Activated naive CD4-positive, alpha-beta T cell treated with anti-CD3 and anti-CD28 coated beads, Interleukin-2, amount 50 U/mL, for 16 hours (primary cell): ENCODE results near the gene TFAP2E.

Experiments used
- DNase-seq: peaks from one replicate; pipeline ENCODE4 v3.0.0-alpha.2; 2020

Gene TFAP2E

GRCh38 chr1:35599411-35599810 lies 26.3 kb downstream of the TFAP2E start:
- DNase-seq = no peak

- DNase-seq = no peak
Measured at GRCh38 chr1:35600593-35600992, 27.5 kb downstream of the TFAP2E start.

GRCh38 chr1:35603468-35603867 lies 30.4 kb downstream of the TFAP2E start:
- no peak for DNase-seq

GRCh38 chr1:35603941-35604340 lies 30.8 kb downstream of the TFAP2E start:
- DNase-seq = no peak

GRCh38 chr1:35605071-35605866 lies 32.2 kb downstream of the TFAP2E start:
- DNase-seq = no peak

GRCh38 chr1:35605867-35606182 lies 32.7 kb downstream of the TFAP2E start:
- DNase-seq = no peak

- no peak for DNase-seq
Measured at GRCh38 chr1:35611655-35612054, 38.5 kb downstream of the TFAP2E start.

GRCh38 chr1:35615440-35615839 lies 42.3 kb downstream of the TFAP2E start:
- DNase-seq = no peak

- no peak for DNase-seq
Measured at GRCh38 chr1:35619237-35620121, 46.4 kb downstream of the TFAP2E start.

GRCh38 chr1:35622510-35623178 lies 49.5 kb downstream of the TFAP2E start:
- DNase-seq = no peak

- no peak for DNase-seq
Measured at GRCh38 chr1:35623832-35624231, 50.7 kb downstream of the TFAP2E start.

- DNase-seq = no peak
Measured at GRCh38 chr1:35629051-35629450, 55.9 kb downstream of the TFAP2E start.

- no peak for DNase-seq
Measured at GRCh38 chr1:35631396-35631795, 58.3 kb downstream of the TFAP2E start.

- DNase-seq = no peak
Measured at GRCh38 chr1:35633547-35633946, 60.4 kb downstream of the TFAP2E start.

GRCh38 chr1:35637401-35637809 lies 64.3 kb downstream of the TFAP2E start:
- no peak for DNase-seq

GRCh38 chr1:35640380-35641232 lies 67.5 kb downstream of the TFAP2E start:
- no peak for DNase-seq

- peak; percentile 95 for DNase-seq
Measured at GRCh38 chr1:35641233-35641866, 68.2 kb downstream of the TFAP2E start, which contains the start of gene PSMB2. PSMB2 (minus strand) TSS chr1:35641526; CDS start chr1:35641432, 94 bp downstream.

- DNase-seq = peak; percentile 23
Measured at GRCh38 chr1:35642471-35642955, 69.4 kb downstream of the TFAP2E start.

GRCh38 chr1:35644204-35644603 lies 71.1 kb downstream of the TFAP2E start:
- no peak for DNase-seq
